Spinal cord (tissue), 10 donors: ENCODE data around the gene EDA. TPM values are rescaled to one million over a fixed set of nuclear protein-coding genes. Genes with fewer than 3 reads are reported as not detected.
A peak's percentile ranks its signal among the peaks of the same experiment; 100 is the strongest.

ENCODE experiments used
- DNase-seq, 6 donors: peaks; one replicate each; pipeline versions ENCODE4 v3.0.0 to v3.0.0-alpha.2; 2013 to 2015; ENCODE audit warnings: low spot score in 6 of 6, low read depth in 4 of 6
- H3K27ac ChIP-seq: one replicate; pipeline ENCODE4 v1.5.1; 2013; ENCODE audit warnings: low read depth, low read length, control low read depth
- H3K27me3 ChIP-seq: one replicate; pipeline ENCODE4 v1.6.1; 2013; ENCODE audit warnings: low read length; ENCODE audit not compliant: control insufficient read depth, insufficient read depth
- H3K36me3 ChIP-seq: one replicate; pipeline ENCODE4 v1.6.1; 2013; ENCODE audit warnings: low read length; ENCODE audit not compliant: control insufficient read depth, insufficient read depth
- H3K4me1 ChIP-seq: one replicate; pipeline ENCODE4 v1.6.1; 2013; ENCODE audit warnings: low read length; ENCODE audit not compliant: control insufficient read depth, insufficient read depth
- H3K4me3 ChIP-seq: one replicate; pipeline ENCODE4 v1.5.1; 2013; ENCODE audit warnings: low read depth, low read length, control low read depth
- H3K9me3 ChIP-seq: one replicate; pipeline ENCODE4 v1.6.1; 2013; ENCODE audit warnings: low read length; ENCODE audit not compliant: control insufficient read depth, insufficient read depth
- WGBS: methylation state at CpG from one replicate; pipeline ENCODE4 v1.1.5; 2013; ENCODE audit warnings: missing lambda C conversion rate; ENCODE audit not compliant: insufficient coverage; 5-methylcytosine and 5-hydroxymethylcytosine counted together
- polyA plus RNA-seq, 2 donors: library from polyadenylated mRNA; unstranded; fragments of 120-200 nt; gene quantifications; one replicate each; pipeline ENCODE4 v1.2.1, GENCODE V29; 2013; ENCODE audit not compliant: insufficient read length in 2 of 2
- total RNA-seq, 2 donors: library from RNA; depleted of rRNA in 1 of 2; stranded (reverse); fragments of 120-200 nt in 1 of 2; fragments of >200 nt in 1 of 2; gene quantifications; one replicate each; pipeline versions ENCODE4 v1.2.3 to v1.2.4, GENCODE V29; 2013 to 2014
- donor health status: healthy.

The EDA gene
- total and polyA plus RNA-seq, 4 donors = 3.5 to 15.2 (median 6.9) TPM

DNA sequence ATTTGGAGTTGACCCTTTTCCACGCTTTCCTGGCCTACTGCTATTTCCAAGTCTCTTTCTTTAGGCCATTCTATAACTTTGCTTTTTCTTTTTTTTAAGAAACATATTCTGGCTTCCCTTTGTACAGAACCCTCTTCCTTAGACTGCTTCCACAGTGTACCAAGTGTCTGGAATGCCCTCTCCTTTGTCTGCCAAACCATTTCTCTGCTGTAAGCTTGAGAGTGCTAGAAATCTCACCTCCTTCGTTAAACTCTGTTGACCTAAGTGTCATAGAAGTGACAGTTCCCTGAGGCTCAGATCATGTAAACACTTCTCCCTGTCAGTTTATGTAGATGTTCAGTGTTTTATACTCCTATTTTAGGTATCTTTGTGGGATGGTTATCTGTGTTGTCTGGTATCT is 108.4 kb downstream of the EDA start:
- DNase-seq = no peak
- Histone ChIP-seq H3K4me3 (no peak overlapping the region), H3K4me1 (no peaks in the 10 kb centered on the region), H3K36me3 (no peaks in the 10 kb centered on the region), H3K9me3 (no peaks in the 10 kb centered on the region), H3K27ac (no peak overlapping the region), H3K27me3 (no peaks in the 10 kb centered on the region)
- 100% methylated on average over 1 of the region's 2 CpGs for WGBS

DNA sequence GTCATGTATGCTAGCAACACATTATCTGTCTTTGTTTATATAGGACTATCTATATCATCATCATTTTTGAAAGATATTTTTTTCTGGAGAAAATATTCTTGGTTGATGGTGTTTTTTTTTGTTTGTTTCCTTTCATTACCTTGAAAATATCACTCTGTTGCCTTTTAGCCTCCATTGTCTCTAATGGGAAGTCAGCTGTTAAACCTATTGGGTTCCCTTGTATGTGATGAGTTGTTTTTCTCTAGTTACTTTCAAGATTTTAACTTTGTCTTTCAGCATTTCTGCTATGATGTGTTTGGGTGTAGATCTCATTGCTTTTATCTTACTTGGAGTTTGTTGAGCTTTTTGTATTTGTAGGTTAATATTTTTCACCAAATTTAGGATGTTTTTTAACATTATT is 124.4 kb downstream of the EDA start:
- no peak overlapping the region for H3K27ac ChIP-seq
- H3K9me3 ChIP-seq = peaks cover 7% of the 10 kb centered on the region
- no peak for DNase-seq
- no peak overlapping the region for H3K4me3 ChIP-seq
- no peaks in the 10 kb centered on the region for H3K27me3 ChIP-seq
- no peaks in the 10 kb centered on the region for H3K36me3 ChIP-seq
- no peaks in the 10 kb centered on the region for H3K4me1 ChIP-seq

DNA sequence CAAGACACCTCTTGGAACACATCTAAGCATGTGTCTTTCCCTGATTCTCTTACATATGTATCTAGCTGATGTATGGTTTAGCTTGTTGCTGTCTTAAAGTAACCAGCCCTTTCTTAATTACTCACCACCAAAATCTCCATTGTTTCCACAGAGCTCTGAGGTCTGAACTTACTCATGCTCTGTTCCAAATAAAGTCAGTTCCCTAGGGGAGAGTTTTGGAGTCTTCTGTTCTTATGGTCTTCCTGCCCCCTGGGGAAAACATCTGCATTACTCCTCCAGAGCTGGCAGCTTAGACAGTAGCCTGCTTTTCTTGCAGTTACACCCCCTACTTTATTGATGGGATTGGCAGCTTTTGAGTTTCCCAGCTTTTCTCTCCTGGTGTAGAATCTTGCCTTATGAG is 125.8 kb downstream of the EDA start:
- H3K27ac ChIP-seq = no peak overlapping the region
- no peak for DNase-seq
- no peaks in the 10 kb centered on the region for H3K36me3 ChIP-seq
- no peaks in the 10 kb centered on the region for H3K4me1 ChIP-seq
- H3K4me3 ChIP-seq = no peak overlapping the region
- peaks cover 7% of the 10 kb centered on the region for H3K9me3 ChIP-seq
- no peaks in the 10 kb centered on the region for H3K27me3 ChIP-seq

DNA sequence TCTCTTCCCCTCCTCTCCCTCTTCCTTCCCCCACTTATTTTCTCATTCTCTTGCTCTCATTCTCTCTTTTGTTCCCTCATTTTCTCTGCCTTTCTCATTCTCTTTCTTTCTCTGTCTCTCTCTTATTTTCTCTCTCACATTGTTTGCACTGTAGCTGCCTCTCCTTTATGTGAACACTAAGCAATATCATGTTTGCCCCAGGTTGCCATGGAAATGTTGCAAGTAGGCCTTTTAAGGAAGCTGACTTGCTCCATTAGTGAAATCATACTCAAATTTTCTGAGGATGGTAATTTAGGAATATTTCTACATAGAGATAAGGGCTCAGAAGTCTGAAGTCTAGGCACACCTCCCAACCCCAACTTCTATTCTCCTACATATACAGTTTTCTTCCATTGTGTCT is 130.1 kb downstream of the EDA start:
- Histone ChIP-seq H3K27ac (no peak overlapping the region), H3K9me3 (peaks cover 2% of the 10 kb centered on the region), H3K4me1 (no peaks in the 10 kb centered on the region), H3K27me3 (no peaks in the 10 kb centered on the region), H3K4me3 (no peak overlapping the region), H3K36me3 (no peaks in the 10 kb centered on the region)
- DNase-seq = no peak

DNA sequence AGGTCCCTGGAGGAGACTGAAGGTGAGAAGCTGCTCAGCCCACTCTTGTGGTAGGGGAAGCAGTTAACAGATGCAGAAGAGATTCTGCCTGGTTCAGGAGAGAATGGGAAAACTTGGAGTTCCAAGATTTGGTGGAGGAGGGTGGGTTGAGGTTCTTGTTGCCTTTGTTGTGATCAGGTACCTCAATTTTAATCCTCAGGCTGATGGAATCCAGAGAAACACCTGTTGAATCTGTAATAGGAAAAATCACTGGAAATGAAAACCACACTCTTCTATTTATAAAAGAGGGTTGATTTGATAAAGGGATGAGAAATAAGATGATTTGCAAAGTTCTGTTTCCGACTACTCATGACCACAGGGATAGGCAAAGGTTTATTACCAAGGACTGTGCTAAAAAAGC is 132.1 kb downstream of the EDA start:
- no peak for DNase-seq
- no peak overlapping the region for H3K4me3 ChIP-seq
- WGBS = no CpG with 5 or more reads among the region's 1 CpG
- H3K9me3 ChIP-seq = no peaks in the 10 kb centered on the region
- H3K27ac ChIP-seq = no peak overlapping the region
- H3K36me3 ChIP-seq = no peaks in the 10 kb centered on the region
- H3K27me3 ChIP-seq = no peaks in the 10 kb centered on the region
- no peaks in the 10 kb centered on the region for H3K4me1 ChIP-seq

DNA sequence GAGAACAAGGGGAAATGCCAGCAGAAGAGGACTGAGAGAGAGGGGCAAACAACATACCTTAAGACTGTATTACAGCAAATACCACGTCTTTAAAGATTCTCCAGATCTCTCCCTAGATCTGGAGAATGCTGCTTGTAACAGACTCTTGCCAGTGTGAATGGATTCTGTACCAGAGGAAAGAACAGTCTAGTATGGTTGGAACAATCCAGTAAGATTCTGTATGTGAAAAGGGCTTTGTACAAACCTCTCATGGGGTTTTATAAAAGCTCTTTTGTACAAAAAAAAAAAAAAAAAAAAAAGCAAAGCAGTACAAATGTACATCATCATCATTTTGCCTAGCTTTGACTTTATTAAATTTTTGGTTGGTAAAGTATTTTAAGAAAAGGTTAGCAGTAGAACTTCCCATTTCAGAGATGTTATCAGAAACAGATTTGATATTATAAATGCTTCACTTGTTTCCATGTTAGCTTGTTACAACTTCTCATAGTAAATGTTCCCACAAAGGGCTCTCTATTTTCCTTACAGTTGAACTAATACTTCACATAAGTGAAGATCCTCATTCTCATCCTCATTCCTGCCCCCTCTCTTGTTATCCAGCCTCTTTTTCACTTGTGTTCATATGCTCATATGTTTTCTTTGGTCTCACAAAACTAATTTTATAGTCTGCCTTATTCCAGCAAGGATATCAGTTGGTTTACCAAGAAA is 144.2 kb downstream of the EDA start:
- H3K27me3 ChIP-seq = no peaks in the 10 kb centered on the region
- H3K4me1 ChIP-seq = no peaks in the 10 kb centered on the region
- H3K36me3 ChIP-seq = no peaks in the 10 kb centered on the region
- DNase-seq = peak in 1 of 6 donors; percentile 4
- H3K27ac ChIP-seq = peak overlapping the region; percentile 52
- no peak overlapping the region for H3K4me3 ChIP-seq
- WGBS = no CpG with 5 or more reads among the region's 1 CpG
- H3K9me3 ChIP-seq = no peaks in the 10 kb centered on the region

DNA sequence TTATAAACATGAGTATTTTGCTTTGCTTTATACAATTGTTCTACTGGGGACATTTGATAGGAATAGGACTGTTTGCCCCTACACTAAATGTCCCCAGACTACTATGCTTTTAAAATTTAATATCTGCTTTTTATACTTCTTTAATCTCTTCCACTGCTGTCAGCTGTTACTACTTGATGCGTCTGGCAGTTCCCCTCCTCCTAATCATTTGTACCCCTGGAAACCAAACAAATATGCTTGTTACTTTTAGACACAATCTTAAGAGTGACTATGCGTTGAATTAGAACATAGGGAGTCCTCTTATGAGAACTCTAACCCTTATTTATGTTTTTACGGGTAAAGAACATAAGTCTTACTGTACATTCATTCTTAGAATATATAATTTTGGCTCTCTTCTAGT is 145.7 kb downstream of the EDA start:
- WGBS = 40% methylated on average over 1 of the region's 3 CpGs
- no peaks in the 10 kb centered on the region for H3K4me1 ChIP-seq
- H3K36me3 ChIP-seq = no peaks in the 10 kb centered on the region
- H3K27ac ChIP-seq = no peak overlapping the region
- no peak for DNase-seq
- H3K27me3 ChIP-seq = no peaks in the 10 kb centered on the region
- no peaks in the 10 kb centered on the region for H3K9me3 ChIP-seq
- H3K4me3 ChIP-seq = no peak overlapping the region

DNA sequence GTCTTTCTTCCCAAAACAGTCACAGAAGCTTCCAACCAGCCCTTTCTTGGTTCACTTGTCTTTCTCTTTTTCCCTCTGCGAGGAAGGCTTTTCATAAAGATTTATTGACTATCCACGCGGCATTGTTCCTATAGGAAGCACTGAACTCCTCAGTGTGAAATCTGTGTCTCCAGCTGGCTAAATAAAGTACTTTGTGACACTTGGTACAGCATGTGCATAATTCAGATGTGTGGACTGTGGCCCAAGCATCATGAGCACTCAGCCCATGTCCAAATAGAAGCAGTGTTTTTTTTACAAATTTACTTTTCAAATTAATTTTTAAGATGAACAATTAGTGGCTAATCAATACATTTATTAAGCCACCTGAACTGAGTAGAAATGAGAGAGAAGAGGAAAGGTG is 146.4 kb downstream of the EDA start:
- 63% methylated on average over 2 of the region's 3 CpGs for WGBS
- no peaks in the 10 kb centered on the region for H3K4me1 ChIP-seq
- H3K36me3 ChIP-seq = no peaks in the 10 kb centered on the region
- H3K4me3 ChIP-seq = no peak overlapping the region
- DNase-seq = peak in 1 of 6 donors; percentile 12
- H3K9me3 ChIP-seq = no peaks in the 10 kb centered on the region
- H3K27ac ChIP-seq = no peak overlapping the region
- no peaks in the 10 kb centered on the region for H3K27me3 ChIP-seq

DNA sequence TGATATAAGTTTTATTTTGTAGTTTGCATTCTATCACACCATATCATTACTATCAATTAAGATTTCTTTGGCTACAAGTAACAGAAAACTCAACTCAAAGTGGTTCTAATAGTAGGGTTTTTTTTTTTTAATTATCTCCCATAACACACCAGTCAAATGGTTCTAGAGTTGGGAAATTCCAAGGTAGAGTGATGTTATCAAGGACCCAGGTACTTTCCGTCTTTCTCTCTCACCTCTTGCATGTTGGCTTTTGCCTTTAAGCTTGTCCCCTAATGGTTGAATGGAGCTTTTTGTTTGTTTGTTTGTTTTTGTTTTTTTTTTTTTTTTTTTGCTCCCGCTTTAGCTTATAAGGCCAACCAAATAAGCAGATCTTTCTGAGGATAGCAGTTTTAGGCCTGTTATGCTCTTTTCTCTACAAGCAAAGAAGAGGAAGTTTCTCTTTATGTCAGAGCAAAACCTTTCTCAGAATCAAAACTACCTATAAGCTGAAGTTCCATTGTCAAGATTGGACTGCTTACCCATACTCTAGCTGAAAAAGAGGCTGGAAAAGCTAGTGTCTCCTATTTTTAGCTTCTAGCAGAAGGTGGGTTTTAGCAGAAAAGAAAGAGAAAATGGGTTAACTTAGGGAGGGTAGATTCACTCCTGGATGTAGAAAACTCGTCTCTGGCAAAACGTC is 177.5 kb downstream of the EDA start:
- no peak for DNase-seq
- Histone ChIP-seq H3K27me3 (no peaks in the 10 kb centered on the region), H3K4me3 (no peak overlapping the region), H3K9me3 (peaks cover 6% of the 10 kb centered on the region), H3K4me1 (no peaks in the 10 kb centered on the region), H3K27ac (no peak overlapping the region), H3K36me3 (no peaks in the 10 kb centered on the region)
- no CpG with 5 or more reads among the region's 4 CpGs for WGBS

DNA sequence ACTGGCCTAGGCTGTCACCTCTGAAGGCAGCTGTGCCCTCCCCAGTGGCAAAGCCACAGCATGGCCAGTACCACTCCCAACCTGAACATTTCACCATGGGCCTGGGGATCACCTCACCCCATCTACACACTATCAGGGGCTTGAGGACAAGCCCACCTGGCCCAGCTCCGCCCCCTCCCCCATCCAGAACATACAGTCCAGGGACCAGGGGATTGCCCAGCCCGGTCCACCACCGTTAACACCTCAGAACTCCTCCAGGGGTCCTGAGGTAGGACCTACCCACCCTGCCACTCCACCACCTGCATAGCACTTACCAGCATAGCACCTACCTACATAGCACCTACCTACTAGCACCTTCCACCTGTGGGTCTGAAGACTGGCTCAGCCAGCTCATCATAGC is 179.8 kb downstream of the EDA start:
- Histone ChIP-seq H3K27me3 (no peaks in the 10 kb centered on the region), H3K9me3 (peaks cover 4% of the 10 kb centered on the region), H3K27ac (no peak overlapping the region), H3K36me3 (no peaks in the 10 kb centered on the region), H3K4me3 (no peak overlapping the region), H3K4me1 (no peaks in the 10 kb centered on the region)
- 71% methylated on average over 3 of the region's 3 CpGs for WGBS
- no peak for DNase-seq
